ENCODE measurements around the gene USP5.
A peak's percentile ranks its signal among the peaks of the same experiment; 100 is the strongest.
"Not testable (repeated sequence)": the region's sequence is repeated elsewhere in the genome, so short reads cannot be mapped to it uniquely, and the experiment has no call there.

The USP5 gene

DNA sequence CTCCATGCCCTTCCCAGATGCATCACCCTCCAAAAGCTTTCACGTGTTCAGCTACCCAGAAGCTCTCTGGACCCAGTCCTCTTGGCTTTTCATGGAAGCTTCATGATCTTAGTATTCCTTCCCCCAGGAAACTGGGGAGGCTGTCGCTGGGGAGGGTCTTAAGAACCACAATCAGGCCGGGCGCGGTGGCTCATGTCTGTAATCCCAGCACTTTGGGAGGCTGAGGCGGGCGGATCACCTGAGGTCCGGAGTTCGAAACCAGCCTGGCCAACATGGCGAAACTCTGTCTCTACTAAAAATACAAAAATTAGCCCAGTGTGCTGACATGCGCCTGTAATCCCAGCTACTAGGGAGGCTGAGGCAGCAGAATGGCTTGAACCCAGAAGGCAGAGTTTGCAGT lies 56.2 kb downstream of the USP5 start:
- H3K36me3 ChIP-seq (ENCODE audit: control insufficient read depth in 1 of 2, insufficient read depth in 2 of 2, low read length in 2 of 2); H3K9ac ChIP-seq (ENCODE audit: low read depth in 1 of 2, low read length in 2 of 2); H3K27ac ChIP-seq (ENCODE audit: low read depth, low read length): not testable (repeated sequence)

DNA sequence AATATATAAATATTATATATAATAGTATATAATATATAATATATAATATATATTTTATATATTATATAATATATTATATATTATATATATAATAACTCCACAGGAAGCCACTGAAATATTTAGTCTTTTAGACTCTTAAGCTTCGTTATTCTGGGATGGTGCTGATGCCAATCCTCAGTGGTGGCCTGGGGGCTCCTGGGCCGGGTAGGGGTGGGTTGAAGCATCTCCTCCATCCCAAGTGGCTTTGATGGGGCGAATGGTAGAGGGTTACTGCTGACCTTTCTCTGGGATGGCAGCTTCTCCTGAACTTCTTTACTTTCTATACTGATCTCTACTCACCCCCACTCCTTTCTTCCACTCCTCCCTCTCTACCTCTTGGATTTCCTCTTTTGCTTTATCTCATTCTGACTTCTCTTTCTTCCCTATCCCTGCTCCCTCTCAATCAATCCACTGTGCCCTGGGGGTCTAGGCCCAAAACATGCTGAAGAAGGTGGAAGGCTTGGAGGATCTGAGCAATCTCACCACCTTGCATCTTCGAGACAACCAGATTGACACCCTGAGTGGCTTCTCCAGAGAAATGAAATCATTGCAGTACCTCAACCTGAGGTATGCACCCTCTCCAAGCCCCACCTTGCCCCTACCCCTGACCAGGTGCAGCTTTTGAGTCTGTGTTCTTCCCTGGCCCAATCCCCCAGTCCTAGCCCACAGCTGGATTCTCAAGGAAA lies 57.6 kb downstream of the USP5 start:
- H3K9me3 ChIP-seq (ENCODE audit: control insufficient read depth in 1 of 2, low read length in 2 of 2) = no peaks in the 10 kb centered on the region
- peaks cover 13% of the 10 kb centered on the region in 2 donors for H3K4me1 ChIP-seq (ENCODE audit: control insufficient read depth in 1 of 2, insufficient read depth in 2 of 2, low read length in 2 of 2)
- no peak overlapping the region for H3K4me3 ChIP-seq (ENCODE audit: low read depth in 1 of 2, low read length in 2 of 2)
- H3K9ac ChIP-seq (ENCODE audit: low read depth in 1 of 2, low read length in 2 of 2) = no peak overlapping the region
- H3K36me3 ChIP-seq (ENCODE audit: control insufficient read depth in 1 of 2, insufficient read depth in 2 of 2, low read length in 2 of 2) = no peaks in the 10 kb centered on the region
- H3K27ac ChIP-seq (ENCODE audit: low read depth, low read length) = no peak overlapping the region
- H3K27me3 ChIP-seq (ENCODE audit: control insufficient read depth in 1 of 2, insufficient read depth in 2 of 2, low read length in 2 of 2) = peaks cover 10 to 12% of the 10 kb centered on the region in 2 donors

More for the DNA sequence above, 56.2 kb downstream of the USP5 start:
- peaks cover 14 to 19% of the 10 kb centered on the region in 2 donors for H3K4me1 ChIP-seq (ENCODE audit: control insufficient read depth in 1 of 2, insufficient read depth in 2 of 2, low read length in 2 of 2)
- peaks cover 6 to 11% of the 10 kb centered on the region in 2 donors for H3K27me3 ChIP-seq (ENCODE audit: control insufficient read depth in 1 of 2, insufficient read depth in 2 of 2, low read length in 2 of 2)
- not testable (repeated sequence) for H3K9me3 ChIP-seq (ENCODE audit: control insufficient read depth in 1 of 2, low read length in 2 of 2); H3K4me3 ChIP-seq (ENCODE audit: low read depth in 1 of 2, low read length in 2 of 2)

DNA sequence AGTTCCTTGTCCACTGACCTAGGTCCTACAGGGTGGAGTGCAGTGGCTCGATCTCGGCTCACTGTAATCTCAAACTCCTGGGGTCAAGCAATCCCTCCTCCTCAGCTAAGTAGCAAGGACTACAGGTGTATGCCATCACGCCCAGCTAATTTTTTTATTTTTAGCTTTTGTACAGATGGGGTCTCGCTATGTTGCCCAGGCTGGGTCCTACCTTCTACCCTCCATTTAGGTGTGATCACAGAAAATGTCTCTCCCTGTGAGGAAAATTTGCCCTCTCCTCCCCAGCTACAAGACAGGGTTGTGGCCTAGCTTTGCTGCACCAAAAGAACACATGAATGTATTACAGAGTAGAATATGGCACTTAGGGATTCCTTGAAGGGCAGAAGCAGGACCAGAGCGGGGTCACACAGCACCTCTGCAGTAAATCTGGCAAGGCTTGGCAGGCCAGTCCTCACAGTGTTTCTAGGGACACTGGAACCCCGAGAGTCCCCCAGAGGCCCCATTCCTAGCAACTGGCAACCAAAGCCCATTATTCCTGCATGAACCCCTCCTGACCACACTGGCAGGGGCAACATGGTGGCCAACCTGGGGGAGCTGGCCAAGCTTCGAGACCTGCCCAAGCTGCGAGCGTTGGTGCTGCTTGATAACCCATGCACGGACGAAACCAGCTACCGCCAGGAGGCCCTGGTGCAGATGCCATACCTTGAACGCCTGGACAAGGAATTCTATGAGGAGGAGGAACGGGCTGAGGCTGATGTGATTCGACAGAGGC lies 60.4 kb downstream of the USP5 start:
- no peak overlapping the region for H3K4me3 ChIP-seq (ENCODE audit: low read depth in 1 of 2, low read length in 2 of 2)
- H3K9me3 ChIP-seq (ENCODE audit: control insufficient read depth in 1 of 2, low read length in 2 of 2) = no peaks in the 10 kb centered on the region
- H3K4me1 ChIP-seq (ENCODE audit: control insufficient read depth in 1 of 2, insufficient read depth in 2 of 2, low read length in 2 of 2) = peaks cover 12 to 16% of the 10 kb centered on the region in 2 donors
- no peaks in the 10 kb centered on the region for H3K36me3 ChIP-seq (ENCODE audit: control insufficient read depth in 1 of 2, insufficient read depth in 2 of 2, low read length in 2 of 2)
- no peak overlapping the region for H3K9ac ChIP-seq (ENCODE audit: low read depth in 1 of 2, low read length in 2 of 2)
- H3K27me3 ChIP-seq (ENCODE audit: control insufficient read depth in 1 of 2, insufficient read depth in 2 of 2, low read length in 2 of 2) = peaks cover 10 to 12% of the 10 kb centered on the region in 2 donors
- H3K27ac ChIP-seq (ENCODE audit: low read depth, low read length) = no peak overlapping the region

DNA sequence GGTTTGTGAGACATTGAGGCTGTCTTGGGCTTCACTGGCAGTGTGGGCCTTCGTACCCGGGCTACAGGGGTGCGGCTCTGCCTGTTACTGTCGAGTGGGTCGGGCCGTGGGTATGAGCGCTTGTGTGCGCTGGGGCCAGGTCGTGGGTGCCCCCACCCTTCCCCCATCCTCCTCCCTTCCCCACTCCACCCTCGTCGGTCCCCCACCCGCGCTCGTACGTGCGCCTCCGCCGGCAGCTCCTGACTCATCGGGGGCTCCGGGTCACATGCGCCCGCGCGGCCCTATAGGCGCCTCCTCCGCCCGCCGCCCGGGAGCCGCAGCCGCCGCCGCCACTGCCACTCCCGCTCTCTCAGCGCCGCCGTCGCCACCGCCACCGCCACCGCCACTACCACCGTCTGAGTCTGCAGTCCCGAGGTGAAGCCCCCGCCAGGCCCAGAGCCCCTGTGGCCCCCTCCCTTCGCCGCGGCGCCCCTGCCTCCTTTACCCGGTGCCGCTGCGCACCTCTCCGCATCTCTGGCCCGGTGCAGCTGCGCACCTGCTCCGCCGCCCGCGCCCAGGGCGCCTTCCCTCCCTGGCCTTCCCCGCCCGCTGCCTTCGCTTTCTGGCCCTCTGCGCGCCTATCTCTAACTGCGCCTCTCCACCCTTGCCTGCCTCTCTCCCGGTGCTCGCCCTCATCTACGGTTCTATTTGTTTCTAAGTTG lies 62.4 kb downstream of the USP5 start, which contains the start of gene ENO2:
TSS of gene ENO2 (plus strand) at position 335 of the 701 bp plus-strand sequence. CDS start 1,253 bp downstream, outside the sequence.
- H3K4me3 ChIP-seq (ENCODE audit: low read depth in 1 of 2, low read length in 2 of 2) = peak within 1 kb of the TSS; percentile 60 to 70
- peak within 1 kb of the TSS; percentile 5 for H3K27ac ChIP-seq (ENCODE audit: low read depth, low read length)
- H3K9ac ChIP-seq (ENCODE audit: low read depth in 1 of 2, low read length in 2 of 2) = peak within 1 kb of the TSS; percentile 30 to 39
- no peaks in the 10 kb centered on the region for H3K9me3 ChIP-seq (ENCODE audit: control insufficient read depth in 1 of 2, low read length in 2 of 2)
- H3K4me1 ChIP-seq (ENCODE audit: control insufficient read depth in 1 of 2, insufficient read depth in 2 of 2, low read length in 2 of 2) = peaks cover 12 to 16% of the 10 kb centered on the region in 2 donors
- peaks cover 0 to 2% of the 10 kb centered on the region in 2 donors for H3K36me3 ChIP-seq (ENCODE audit: control insufficient read depth in 1 of 2, insufficient read depth in 2 of 2, low read length in 2 of 2)
- H3K27me3 ChIP-seq (ENCODE audit: control insufficient read depth in 1 of 2, insufficient read depth in 2 of 2, low read length in 2 of 2) = peaks cover 10 to 12% of the 10 kb centered on the region in 2 donors

DNA sequence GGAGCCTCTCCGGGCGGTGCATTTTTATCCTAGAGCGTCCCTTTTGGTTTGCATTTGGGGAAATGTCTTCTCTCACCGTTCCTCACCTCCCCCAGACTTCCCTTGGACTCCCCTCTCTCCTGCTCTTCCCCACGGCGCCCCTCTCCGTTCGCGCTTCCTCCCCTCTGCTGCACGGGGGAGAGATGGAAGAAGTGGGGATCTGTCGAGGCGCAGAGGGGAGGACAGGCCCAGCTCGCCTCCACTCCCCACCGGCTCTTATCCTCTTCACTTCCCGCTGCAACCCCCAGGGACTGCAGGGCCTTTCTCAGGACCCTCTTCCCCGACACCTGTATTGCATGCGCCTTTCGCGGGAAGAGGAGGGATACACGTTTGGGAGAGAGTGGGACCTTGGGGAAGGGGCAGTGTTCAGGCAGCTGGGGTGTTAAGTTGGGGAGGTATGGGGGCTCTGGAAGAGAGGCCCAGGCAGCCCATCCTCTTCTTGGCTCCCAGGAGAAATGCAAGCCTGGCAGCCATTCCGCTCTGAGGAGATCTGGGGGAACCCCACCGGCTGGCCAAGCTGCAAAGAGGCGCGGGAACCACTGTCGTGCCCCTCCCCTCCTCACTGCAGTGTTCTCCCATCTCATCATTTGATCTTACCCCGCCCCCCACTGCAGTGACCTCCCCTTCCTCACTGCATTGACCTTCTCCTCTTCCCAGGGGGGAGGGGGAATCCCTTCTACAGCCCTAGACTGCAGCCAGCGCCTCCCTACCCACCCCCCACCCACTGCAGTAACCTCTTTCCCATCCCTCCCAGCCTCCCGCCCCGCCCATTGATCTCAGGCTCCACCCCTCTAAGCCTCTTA lies 63.2 kb downstream of the USP5 start:
- Histone ChIP-seq H3K9me3 (ENCODE audit: control insufficient read depth in 1 of 2, low read length in 2 of 2) (no peaks in the 10 kb centered on the region), H3K4me3 (ENCODE audit: low read depth in 1 of 2, low read length in 2 of 2) (peak overlapping the region; percentile 60 to 70), H3K4me1 (ENCODE audit: control insufficient read depth in 1 of 2, insufficient read depth in 2 of 2, low read length in 2 of 2) (peaks cover 12 to 16% of the 10 kb centered on the region in 2 donors), H3K27ac (ENCODE audit: low read depth, low read length) (no peak overlapping the region), H3K9ac (ENCODE audit: low read depth in 1 of 2, low read length in 2 of 2) (peak overlapping the region in 1 of 2 donors; percentile 30), H3K27me3 (ENCODE audit: control insufficient read depth in 1 of 2, insufficient read depth in 2 of 2, low read length in 2 of 2) (peaks cover 10 to 12% of the 10 kb centered on the region in 2 donors), H3K36me3 (ENCODE audit: control insufficient read depth in 1 of 2, insufficient read depth in 2 of 2, low read length in 2 of 2) (peaks cover 0 to 5% of the 10 kb centered on the region in 2 donors)

DNA sequence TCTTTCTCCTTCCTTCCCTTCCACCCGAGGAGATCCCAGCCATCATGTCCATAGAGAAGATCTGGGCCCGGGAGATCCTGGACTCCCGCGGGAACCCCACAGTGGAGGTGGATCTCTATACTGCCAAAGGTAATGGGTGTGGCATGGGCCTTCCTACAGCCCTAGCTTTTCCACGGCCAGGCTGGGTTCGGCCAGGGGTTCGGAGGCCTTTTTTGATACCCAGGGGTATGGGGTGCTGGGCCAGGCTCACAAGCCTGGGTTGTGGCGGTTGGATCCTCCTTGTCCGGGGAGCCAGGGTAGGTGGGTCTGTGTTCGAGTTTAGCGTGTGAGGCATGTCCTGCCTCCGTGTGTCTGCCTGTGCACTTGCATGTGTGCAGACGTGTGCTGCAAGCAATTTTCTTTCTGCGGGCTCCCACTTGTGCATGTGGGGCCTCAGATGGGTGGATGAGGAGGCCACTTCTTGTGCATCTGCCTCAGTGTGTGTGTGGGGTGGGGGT lies 63.9 kb downstream of the USP5 start:
- H3K27ac ChIP-seq (ENCODE audit: low read depth, low read length) = no peak overlapping the region
- H3K36me3 ChIP-seq (ENCODE audit: control insufficient read depth in 1 of 2, insufficient read depth in 2 of 2, low read length in 2 of 2) = peaks cover 0 to 5% of the 10 kb centered on the region in 2 donors
- H3K4me3 ChIP-seq (ENCODE audit: low read depth in 1 of 2, low read length in 2 of 2) = no peak overlapping the region
- peaks cover 12 to 16% of the 10 kb centered on the region in 2 donors for H3K4me1 ChIP-seq (ENCODE audit: control insufficient read depth in 1 of 2, insufficient read depth in 2 of 2, low read length in 2 of 2)
- no peak overlapping the region for H3K9ac ChIP-seq (ENCODE audit: low read depth in 1 of 2, low read length in 2 of 2)
- H3K27me3 ChIP-seq (ENCODE audit: control insufficient read depth in 1 of 2, insufficient read depth in 2 of 2, low read length in 2 of 2) = peaks cover 10 to 12% of the 10 kb centered on the region in 2 donors
- no peaks in the 10 kb centered on the region for H3K9me3 ChIP-seq (ENCODE audit: control insufficient read depth in 1 of 2, low read length in 2 of 2)
